ENCODE measurements around the gene KRIT1.

Gene KRIT1

GRCh38 chr7:92150450-92151017 lies 95.2 kb downstream of the KRIT1 start:
- DNase-seq = peak; percentile 29

- no peak for DNase-seq
Measured at GRCh38 chr7:92149736-92150239, 95.9 kb downstream of the KRIT1 start.
